ENCODE data around the gene PHF8. TPM values are rescaled to one million over a fixed set of nuclear protein-coding genes. Genes with fewer than 3 reads are reported as not detected.

The PHF8 gene
- total and polyA plus RNA-seq, 12 donors: 6.1 to 73.5 (median 20.0) TPM

DNA sequence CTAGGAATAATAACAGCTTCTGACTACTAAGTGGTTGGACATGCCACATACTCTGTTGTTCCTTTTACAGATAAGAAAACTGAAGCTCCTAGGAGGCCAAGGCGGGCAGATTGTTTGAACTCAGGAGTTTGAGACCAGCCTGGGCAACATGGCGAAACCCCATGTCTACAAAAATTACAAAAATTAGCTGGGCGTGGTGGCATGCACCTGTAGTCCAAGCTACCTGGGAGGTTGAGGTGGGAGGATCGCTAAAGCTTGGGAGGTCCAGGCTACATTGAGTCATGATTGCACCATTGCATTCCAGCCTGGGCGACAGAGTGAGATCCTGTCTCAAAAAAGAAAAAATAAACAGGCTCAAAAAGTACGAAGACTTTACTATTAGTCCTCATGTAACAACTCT, 30.6 kb upstream of the PHF8 start:
- DNase-seq: no peak
- no peak overlapping the region for H3K4me3 ChIP-seq
- no peaks in the 10 kb centered on the region for H3K9me3 ChIP-seq (replicated peaks in 1 of 3)
- no peaks in the 10 kb centered on the region for H3K36me3 ChIP-seq (replicated peaks in 1 of 2)
- no peaks in the 10 kb centered on the region for H3K4me1 ChIP-seq (replicated peaks in 1 of 2)
- no peaks in the 10 kb centered on the region for H3K27me3 ChIP-seq
- TF ChIP-seq CTCF (IDR thresholded peaks at IDR 0.05): no peak
- no peak for TF ChIP-seq POLR2A (IDR thresholded peaks at IDR 0.05)
- intact Hi-C loops (cut with DNase I): no loop called here
- WGBS, 4 donors: 87 to 98% (median 92%) methylated on average over 6 of the region's 6 CpGs
- no peak overlapping the region for H3K27ac ChIP-seq

GRCh38 chrX:54067766-54068165, 23.5 kb upstream of the PHF8 start:
- TF ChIP-seq POLR2A (IDR thresholded peaks at IDR 0.05) (no peak), CTCF (IDR thresholded peaks at IDR 0.05) (no peak)
- no peak for DNase-seq
- H3K4me1 ChIP-seq (replicated peaks in 1 of 2): no peaks in the 10 kb centered on the region
- H3K9me3 ChIP-seq (replicated peaks in 1 of 3): no peaks in the 10 kb centered on the region
- intact Hi-C loops (cut with DNase I): no loop called here
- 56 to 96% (median 66%) methylated on average over 2 of the region's 2 CpGs for WGBS, 4 donors
- H3K36me3 ChIP-seq (replicated peaks in 1 of 2): no peaks in the 10 kb centered on the region
- no peak overlapping the region for H3K4me3 ChIP-seq
- H3K27me3 ChIP-seq: no peaks in the 10 kb centered on the region
- no peak overlapping the region for H3K27ac ChIP-seq

- H3K27me3 ChIP-seq: no peaks in the 10 kb centered on the region
- no peak overlapping the region for H3K4me3 ChIP-seq
- H3K36me3 ChIP-seq (replicated peaks in 1 of 2): no peaks in the 10 kb centered on the region
- no peaks in the 10 kb centered on the region for H3K9me3 ChIP-seq (replicated peaks in 1 of 3)
- intact Hi-C loops (cut with DNase I): no loop called here
- H3K27ac ChIP-seq: no peak overlapping the region
- no peaks in the 10 kb centered on the region for H3K4me1 ChIP-seq (replicated peaks in 1 of 2)
- no peak for DNase-seq
- TF ChIP-seq POLR2A (IDR thresholded peaks at IDR 0.05) (no peak), CTCF (IDR thresholded peaks at IDR 0.05) (no peak)
Measured at GRCh38 chrX:54066841-54067240, 22.6 kb upstream of the PHF8 start.

DNA sequence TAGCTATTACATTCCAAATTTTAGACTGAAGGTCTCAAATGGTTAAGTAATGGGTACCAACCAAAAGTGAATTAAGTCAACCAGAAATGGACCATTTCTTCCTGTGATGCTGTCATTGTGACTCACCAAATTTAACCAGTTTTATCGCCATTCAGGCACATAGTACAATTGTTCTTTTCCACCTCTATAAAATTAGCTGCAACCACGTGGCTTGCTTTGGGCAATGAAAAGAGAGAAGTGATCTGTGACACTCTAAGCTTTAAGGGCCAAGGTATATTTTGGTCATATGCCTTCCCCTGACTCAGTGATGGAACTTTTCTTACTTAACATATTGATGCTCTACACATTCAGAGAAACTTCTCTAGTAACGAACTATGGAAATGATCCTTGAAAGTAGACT, 20.3 kb upstream of the PHF8 start:
- TF ChIP-seq POLR2A (IDR thresholded peaks at IDR 0.05) (no peak), CTCF (IDR thresholded peaks at IDR 0.05) (no peak)
- no peaks in the 10 kb centered on the region for H3K27me3 ChIP-seq
- intact Hi-C loops (cut with DNase I): no loop called here

More for the DNA sequence above, 20.3 kb upstream of the PHF8 start:
- no peaks in the 10 kb centered on the region for H3K9me3 ChIP-seq (replicated peaks in 1 of 3)
- H3K27ac ChIP-seq: no peak overlapping the region
- H3K36me3 ChIP-seq (replicated peaks in 1 of 2): no peaks in the 10 kb centered on the region
- WGBS, 4 donors: 72 to 85% (median 81%) methylated on average over 2 to 3 of the region's 3 CpGs
- H3K4me3 ChIP-seq: no peak overlapping the region
- DNase-seq: no peak
- no peaks in the 10 kb centered on the region for H3K4me1 ChIP-seq (replicated peaks in 1 of 2)

Measured in adrenal gland (tissue), 12 donors.